BJ (cell line): ENCODE measurements around the gene ZDHHC23. TPM values are rescaled to one million over a fixed set of nuclear protein-coding genes. Genes with fewer than 3 reads are reported as not detected.

Experiments
- CTCF ChIA-PET: fragments of 350-600 bp; formaldehyde crosslinking; extraction: SDS; loops from one replicate; lab custom pipeline; 2021; ENCODE audit warnings: antibody characterized with exemption, inconsistent platforms; lab: Yijun Ruan, JAX
- POLR2A ChIA-PET: fragments of 300-600 bp; sonication (Branson Sonifier 250); formaldehyde crosslinking; extraction: SDS; loops from one replicate; lab custom pipeline; 2021; ENCODE audit warnings: antibody characterized with exemption; lab: Charles Lee
- DNase-seq: peaks from one replicate; pipeline ENCODE4 v3.0.0-alpha.2; 2011; ENCODE audit warnings: low read depth
- H3K27me3 ChIP-seq: 2 replicates; pipeline ENCODE4 v1.6.0; 2011; ENCODE audit warnings: low read length; ENCODE audit not compliant: control insufficient read depth, insufficient read depth
- H3K36me3 ChIP-seq: 2 replicates; pipeline ENCODE4 v1.5.1; 2011; ENCODE audit warnings: low read length; ENCODE audit not compliant: control insufficient read depth, insufficient read depth
- H3K4me3 ChIP-seq: 2 replicates; pipeline ENCODE4 v1.5.1; 2011; ENCODE audit warnings: low read depth, mild to moderate bottlenecking, control low read depth, low read length
- CTCF ChIP-seq: IDR thresholded peaks from 2 replicates; pipeline ENCODE4 v1.5.1; 2011; ENCODE audit warnings: low read depth, mild to moderate bottlenecking, control low read depth, inconsistent platforms, low read length, moderate library complexity; ENCODE audit not compliant: insufficient read depth
- polyA plus RNA-seq: library from polyadenylated mRNA; depleted of rRNA; stranded (reverse); fragments of >200 nt; gene quantifications from 2 replicates; pipeline ENCODE4 v1.2.3, GENCODE V29; 2011

Gene ZDHHC23
- polyA plus RNA-seq, 1 experiment, result 2.1 TPM

GRCh38 chr3:113952921-113953320 lies 5.1 kb downstream of the ZDHHC23 start:
- CTCF ChIA-PET, result interaction anchor here (0.5 kb wide), 1 partner anchor 59 kb away, joined by 3 read pairs; no protein-coding TSS in a partner anchor
- POLR2A ChIA-PET, result no interaction called here
- Histone ChIP-seq H3K27me3 (no peaks in the 10 kb centered on the region), H3K36me3 (no peaks in the 10 kb centered on the region), H3K4me3 (no peak overlapping the region)
- no peak for DNase-seq
- TF ChIP-seq CTCF, result no peak

GRCh38 chr3:113953677-113954076 lies 5.9 kb downstream of the ZDHHC23 start:
- ChIA-PET POLR2A (no interaction called here), CTCF (interaction anchor here (1.2 kb wide), 1 partner anchor 110 kb away, joined by 3 read pairs; no protein-coding TSS in a partner anchor)
- DNase-seq, result no peak

GRCh38 chr3:113954091-113954685 lies 6.4 kb downstream of the ZDHHC23 start:
- Histone ChIP-seq H3K27me3 (no peaks in the 10 kb centered on the region), H3K4me3 (no peak overlapping the region), H3K36me3 (no peaks in the 10 kb centered on the region)
- ChIA-PET POLR2A (interaction anchor here (0.5 kb wide), 1 partner anchor 40 kb away, joined by 9 read pairs; no protein-coding TSS in a partner anchor), CTCF (interaction anchor here (1.2 kb wide), 1 partner anchor 110 kb away, joined by 3 read pairs; no protein-coding TSS in a partner anchor)
- no peak for TF ChIP-seq CTCF
- DNase-seq, result no peak

More at GRCh38 chr3:113953677-113954076, 5.9 kb downstream of the ZDHHC23 start:
- no peak overlapping the region for H3K4me3 ChIP-seq
- no peaks in the 10 kb centered on the region for H3K36me3 ChIP-seq
- TF ChIP-seq CTCF, result no peak
- no peaks in the 10 kb centered on the region for H3K27me3 ChIP-seq

GRCh38 chr3:113963879-113964278 lies 16.1 kb downstream of the ZDHHC23 start:
- Histone ChIP-seq H3K27me3 (no peaks in the 10 kb centered on the region), H3K36me3 (no peaks in the 10 kb centered on the region), H3K4me3 (no peak overlapping the region)
- POLR2A ChIA-PET, result no interaction called here
- no peak for DNase-seq
- CTCF ChIA-PET, result no interaction called here
- no peak for TF ChIP-seq CTCF

GRCh38 chr3:113966172-113966571 lies 18.4 kb downstream of the ZDHHC23 start:
- no peak for DNase-seq
- Histone ChIP-seq H3K27me3 (no peaks in the 10 kb centered on the region), H3K36me3 (no peaks in the 10 kb centered on the region), H3K4me3 (no peak overlapping the region)
- POLR2A ChIA-PET, result no interaction called here
- CTCF ChIA-PET, result no interaction called here
- no peak for TF ChIP-seq CTCF
